ENCODE measurements around the gene LARP4.
A peak's percentile ranks its signal among the peaks of the same experiment; 100 is the strongest.
"Not testable (repeated sequence)": the region's sequence is repeated elsewhere in the genome, so short reads cannot be mapped to it uniquely, and the experiment has no call there.

LARP4 gene

GRCh38 chr12:50483488-50483887, 82.8 kb downstream of the LARP4 start:
- no peak for DNase-seq

GRCh38 chr12:50488801-50489200, 88.1 kb downstream of the LARP4 start:
- DNase-seq: no peak

- DNase-seq: peak; percentile 23
Measured at GRCh38 chr12:50498119-50498518, 97.4 kb downstream of the LARP4 start.

GRCh38 chr12:50504798-50505674, 104.4 kb downstream of the LARP4 start, which contains the start of gene DIP2B:
Gene DIP2B (plus strand): TSS chr12:50504985. CDS start chr12:50505141, 156 bp downstream.
- DNase-seq: peak; percentile 89

GRCh38 chr12:50505675-50506530, 105.2 kb downstream of the LARP4 start:
- DNase-seq: no peak

GRCh38 chr12:50506753-50507473, 106.2 kb downstream of the LARP4 start:
- no peak for DNase-seq

- DNase-seq: no peak
Measured at GRCh38 chr12:50507474-50507838, 106.8 kb downstream of the LARP4 start.

GRCh38 chr12:50507930-50508329, 107.2 kb downstream of the LARP4 start:
- DNase-seq: no peak

GRCh38 chr12:50508414-50508813, 107.7 kb downstream of the LARP4 start:
- no peak for DNase-seq

GRCh38 chr12:50508970-50509663, 108.4 kb downstream of the LARP4 start:
- DNase-seq: no peak

GRCh38 chr12:50514526-50515276, 114.0 kb downstream of the LARP4 start:
- DNase-seq: no peak

GRCh38 chr12:50515587-50515986, 114.9 kb downstream of the LARP4 start:
- DNase-seq: no peak

GRCh38 chr12:50517421-50518048, 116.8 kb downstream of the LARP4 start:
- DNase-seq: peak; percentile 28

- no peak for DNase-seq
Measured at GRCh38 chr12:50518090-50518489, 117.4 kb downstream of the LARP4 start.

- no peak for DNase-seq
Measured at GRCh38 chr12:50519353-50519752, 118.7 kb downstream of the LARP4 start.

GRCh38 chr12:50520416-50521207, 119.9 kb downstream of the LARP4 start:
- no peak for DNase-seq

- DNase-seq: not testable (repeated sequence)
Measured at GRCh38 chr12:50521781-50522180, 121.1 kb downstream of the LARP4 start.

GRCh38 chr12:50523772-50524171, 123.1 kb downstream of the LARP4 start:
- DNase-seq: no peak

GRCh38 chr12:50524621-50525020, 123.9 kb downstream of the LARP4 start:
- no peak for DNase-seq

GRCh38 chr12:50525422-50525821, 124.7 kb downstream of the LARP4 start:
- no peak for DNase-seq
